Kidney capillary endothelial cell (primary cell): ENCODE data around the gene NOMO2.
"Not testable (repeated sequence)": the region's sequence is repeated elsewhere in the genome, so short reads cannot be mapped to it uniquely, and the experiment has no call there.

Source experiments
- DNase-seq: peaks from one replicate; pipeline ENCODE4 v3.0.0-alpha.2; 2018; ENCODE audit warnings: low spot score

The NOMO2 gene

DNA sequence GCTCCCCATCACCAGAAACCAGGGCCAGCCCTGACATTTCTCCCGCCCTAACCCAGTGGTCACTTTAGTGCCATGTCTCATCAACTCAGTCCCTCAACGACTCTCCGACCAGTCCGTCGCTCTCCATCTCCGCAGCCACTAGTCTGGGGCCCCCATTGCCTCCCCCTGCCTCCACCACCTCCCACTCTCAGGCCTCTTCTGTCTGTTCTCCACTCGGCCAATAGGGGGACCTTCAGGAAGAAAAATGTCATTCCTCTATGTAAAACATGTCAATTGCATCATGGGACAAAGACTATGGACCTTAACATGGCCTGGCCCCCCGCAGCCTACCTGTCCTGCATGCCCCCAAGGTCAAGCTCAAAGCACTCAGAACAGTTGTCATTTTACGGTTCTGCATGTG is 39.3 kb downstream of the NOMO2 start:
- DNase-seq, result not testable (repeated sequence)

DNA sequence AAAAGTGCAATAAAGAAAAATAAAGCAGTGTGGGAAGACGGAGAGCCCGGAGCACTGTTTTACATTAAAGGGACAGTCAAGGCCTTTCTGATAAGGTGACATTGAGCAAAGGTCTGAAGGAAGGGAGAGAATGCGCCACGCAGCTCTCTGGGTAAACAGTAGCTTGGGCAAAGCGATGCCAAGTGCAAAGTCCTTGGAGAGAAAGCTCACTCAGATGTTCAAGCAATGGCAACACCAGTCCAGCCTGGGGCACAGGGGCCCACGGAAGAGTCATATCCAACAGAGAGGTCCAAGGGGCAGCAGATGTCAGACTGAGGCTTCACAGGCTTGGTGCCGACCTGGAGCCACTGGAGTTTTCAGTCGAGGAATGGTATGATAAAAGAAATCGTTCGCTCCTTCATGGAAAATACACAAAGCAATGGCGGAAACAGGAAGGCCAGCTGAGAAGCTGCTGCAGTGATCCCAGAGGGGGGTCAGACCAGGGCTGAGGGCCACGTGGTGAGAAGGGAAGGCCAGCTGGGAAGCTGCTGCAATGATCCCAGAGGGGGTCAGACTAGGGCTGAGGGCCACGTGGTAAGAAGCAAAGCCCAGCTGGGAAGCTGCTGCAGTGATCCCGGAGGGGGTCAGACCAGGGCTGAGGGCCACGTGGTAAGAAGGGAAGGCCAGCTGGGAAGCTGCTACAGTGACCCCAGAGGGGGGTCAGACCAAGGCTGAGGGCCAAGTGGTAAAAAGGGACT is 40.3 kb downstream of the NOMO2 start:
- not testable (repeated sequence) for DNase-seq

GRCh38 chr16:18518536-18519283 is 43.2 kb downstream of the NOMO2 start:
- not testable (repeated sequence) for DNase-seq

DNA sequence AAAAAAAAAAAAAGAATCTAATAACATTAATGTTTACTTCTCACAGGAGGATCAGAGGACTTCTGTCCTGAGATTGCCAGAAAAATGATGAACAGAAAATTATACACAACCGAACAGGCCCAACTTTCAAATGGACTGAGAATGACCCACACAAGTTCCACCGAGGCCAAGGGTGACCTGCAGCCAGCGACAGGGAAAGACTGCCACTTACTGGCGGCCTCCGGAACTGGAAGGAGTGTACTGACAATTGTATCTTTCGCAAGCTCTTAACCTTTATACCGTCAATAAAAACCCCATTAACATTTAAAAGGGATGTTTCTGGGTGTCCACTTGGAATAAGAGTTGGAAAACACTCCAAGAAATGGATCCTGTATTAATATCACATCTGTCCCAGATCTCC is 63.5 kb downstream of the NOMO2 start:
- DNase-seq, result not testable (repeated sequence)

GRCh38 chr16:18497032-18497431 is 64.9 kb downstream of the NOMO2 start:
- DNase-seq, result not testable (repeated sequence)

DNA sequence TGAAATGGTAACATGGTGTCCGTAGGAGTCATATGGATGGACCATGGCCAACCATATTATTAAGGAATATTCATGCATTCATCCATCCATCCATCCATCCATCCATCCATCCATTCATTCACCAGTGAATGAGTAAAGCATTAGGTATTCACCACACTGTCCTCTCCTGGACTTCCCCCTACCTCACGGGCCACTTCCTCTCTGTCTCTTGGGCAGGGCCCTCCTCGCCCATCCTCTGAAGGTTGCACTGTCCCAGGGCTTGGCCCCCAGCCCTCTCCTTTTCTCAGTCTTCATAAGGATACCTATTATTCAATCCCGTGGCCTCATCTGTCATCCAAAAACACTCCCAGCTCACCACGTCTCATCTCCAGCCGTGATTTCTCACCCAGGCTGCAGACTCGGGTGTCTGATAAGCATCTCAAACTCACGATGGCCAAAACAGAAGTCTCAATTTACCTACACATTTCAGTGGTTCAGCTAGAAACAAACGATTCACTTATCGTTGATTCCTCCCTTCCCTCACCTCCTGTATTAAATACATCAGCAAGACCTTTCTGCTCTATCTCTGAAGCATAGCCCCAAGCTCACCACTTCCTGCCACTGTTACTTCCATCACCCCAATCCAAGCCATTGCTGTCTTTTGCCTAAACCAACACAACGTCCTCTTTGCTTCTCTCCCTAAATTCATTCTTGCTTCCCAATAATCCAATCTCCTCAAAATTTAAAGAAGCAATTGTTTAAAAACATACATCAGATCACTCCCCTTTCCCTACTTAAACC is 69.6 kb downstream of the NOMO2 start:
- DNase-seq, result not testable (repeated sequence)

- not testable (repeated sequence) for DNase-seq
Observed at GRCh38 chr16:18436025-18436424, 125.9 kb downstream of the NOMO2 start.

DNA sequence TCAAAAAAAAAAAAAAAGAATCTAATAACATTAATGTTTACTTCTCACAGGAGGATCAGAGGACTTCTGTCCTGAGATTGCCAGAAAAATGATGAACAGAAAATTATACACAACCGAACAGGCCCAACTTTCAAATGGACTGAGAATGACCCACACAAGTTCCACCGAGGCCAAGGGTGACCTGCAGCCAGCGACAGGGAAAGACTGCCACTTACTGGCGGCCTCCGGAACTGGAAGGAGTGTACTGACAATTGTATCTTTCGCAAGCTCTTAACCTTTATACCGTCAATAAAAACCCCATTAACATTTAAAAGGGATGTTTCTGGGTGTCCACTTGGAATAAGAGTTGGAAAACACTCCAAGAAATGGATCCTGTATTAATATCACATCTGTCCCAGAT is 146.1 kb downstream of the NOMO2 start:
- not testable (repeated sequence) for DNase-seq

GRCh38 chr16:18409532-18410293 is 152.2 kb downstream of the NOMO2 start:
- not testable (repeated sequence) for DNase-seq

GRCh38 chr16:18401851-18402657 is 159.8 kb downstream of the NOMO2 start:
- DNase-seq, result not testable (repeated sequence)

GRCh38 chr16:18401159-18401558 is 160.7 kb downstream of the NOMO2 start:
- not testable (repeated sequence) for DNase-seq

GRCh38 chr16:18394363-18394762 is 167.5 kb downstream of the NOMO2 start:
- DNase-seq, result not testable (repeated sequence)

DNA sequence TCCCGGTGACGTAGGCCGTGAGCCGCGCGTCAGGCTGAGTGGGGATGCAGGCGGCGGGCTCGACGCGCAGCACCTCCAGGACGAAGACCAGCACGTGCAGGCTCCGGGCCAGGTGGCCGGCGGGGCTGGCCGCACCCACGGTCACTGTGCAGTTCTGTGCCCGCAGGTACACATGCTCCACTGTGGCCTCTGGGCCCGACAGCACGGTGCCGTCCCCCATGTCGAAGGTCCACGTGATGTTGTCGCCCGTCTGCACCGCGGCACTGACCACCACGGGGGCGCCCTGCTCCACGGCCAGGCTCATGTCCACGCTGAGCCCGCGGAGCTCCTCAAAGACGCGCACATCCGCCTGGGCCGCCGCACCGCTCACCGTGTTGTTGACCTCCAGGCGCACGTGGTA is 174.1 kb downstream of the NOMO2 start:
- not testable (repeated sequence) for DNase-seq

- DNase-seq, result not testable (repeated sequence)
Observed at GRCh38 chr16:18386517-18386916, 175.4 kb downstream of the NOMO2 start.

- DNase-seq, result not testable (repeated sequence)
Observed at GRCh38 chr16:18385285-18385684, 176.6 kb downstream of the NOMO2 start.

DNA sequence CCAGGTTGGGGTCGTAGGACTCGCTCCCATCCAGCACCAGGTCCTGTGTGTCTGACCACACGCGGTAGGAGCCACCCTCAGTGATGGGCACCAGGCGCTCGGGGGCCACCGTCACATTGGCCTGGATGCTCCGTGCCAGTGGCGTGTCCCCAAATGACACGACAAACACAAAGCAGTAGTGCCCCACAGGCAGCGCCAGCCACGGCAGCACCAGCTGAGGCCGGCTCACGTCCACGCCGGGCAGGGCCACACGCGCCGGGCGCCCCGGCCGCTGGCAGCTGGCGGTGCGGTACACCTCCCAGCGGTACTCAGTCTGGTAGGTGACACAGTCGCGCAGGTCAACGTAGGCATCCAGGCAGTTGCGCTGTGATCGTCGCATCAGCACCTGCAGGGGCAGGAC is 177.0 kb downstream of the NOMO2 start:
- not testable (repeated sequence) for DNase-seq

GRCh38 chr16:18384098-18384636 is 177.7 kb downstream of the NOMO2 start:
- DNase-seq, result not testable (repeated sequence)

DNA sequence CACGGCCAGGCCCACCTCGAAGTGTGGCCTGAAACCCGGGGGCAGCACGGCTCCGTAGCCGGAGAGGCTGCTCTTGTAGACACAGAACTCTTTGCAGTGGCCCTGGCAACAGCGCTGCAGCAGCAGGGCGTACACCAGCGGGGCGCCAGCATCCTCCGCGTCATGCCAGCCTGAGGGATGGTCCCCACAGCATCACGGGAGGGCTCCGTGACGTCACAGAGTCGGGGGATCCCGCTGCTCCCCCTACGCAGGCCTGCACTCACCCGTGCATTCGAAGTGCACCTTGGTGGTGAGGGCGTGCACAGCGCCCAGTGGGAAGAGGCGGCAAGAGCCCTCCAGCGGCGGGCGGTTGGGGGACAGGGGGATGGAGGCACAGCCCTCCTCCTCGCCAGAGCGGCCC is 179.2 kb downstream of the NOMO2 start:
- DNase-seq, result not testable (repeated sequence)
